Peyer's patch (tissue), 4 donors: Measurements from ENCODE around the gene GRIK3. TPM values are rescaled to one million over a fixed set of nuclear protein-coding genes. Genes with fewer than 3 reads are reported as not detected.
A peak's percentile ranks its signal among the peaks of the same experiment; 100 is the strongest.

Experiments
- DNase-seq, 3 donors: peaks; one replicate each; pipeline ENCODE4 v3.0.0-alpha.2; 2017 to 2019
- H3K27ac ChIP-seq, 4 donors: fragments of 200-600 bp; sonication (generic); one replicate each; pipeline ENCODE4 v1.5.1; 2016 to 2019
- H3K27me3 ChIP-seq, 2 donors: fragments of 200-600 bp; sonication (generic); one replicate each; pipeline ENCODE4 v1.5.1; 2019
- H3K36me3 ChIP-seq, 3 donors: fragments of 200-600 bp; sonication (generic); one replicate each; pipeline ENCODE4 v1.5.1; 2016 to 2019
- H3K4me1 ChIP-seq, 4 donors: fragments of 200-600 bp; sonication (generic); one replicate each; pipeline ENCODE4 v1.5.1; 2016 to 2019
- H3K4me3 ChIP-seq, 4 donors: fragments of 200-600 bp; sonication (generic); 1 replicate in 3 of 4; 2 replicates in 1 of 4; pipeline ENCODE4 v1.5.1; 2016 to 2019; ENCODE audit warnings: mild to moderate bottlenecking in 1 of 4
- H3K9me3 ChIP-seq, 4 donors: fragments of 200-600 bp; sonication (generic); one replicate each; pipeline ENCODE4 v1.5.1; 2016 to 2019; ENCODE audit warnings: mild to moderate bottlenecking in 1 of 4
- POLR2A ChIP-seq, 2 donors: fragments of 450-650 bp; IDR thresholded peaks; one replicate each; pipeline ENCODE4 v1.5.1; 2017; ENCODE audit warnings: antibody characterized with exemption in 2 of 2, mild to moderate bottlenecking in 2 of 2, moderate library complexity in 2 of 2
- total RNA-seq, 4 donors: library from RNA; depleted of rRNA; stranded (reverse); fragments of >200 nt; gene quantifications; one replicate each; pipeline ENCODE4 v1.1.0, GENCODE V29; 2016
- TF ChIP-seq, protein P1 (sequence below), 6 experiments: fragments of 450-650 bp in 4 of 6; fragments of 200-600 bp in 2 of 6; sonication (generic) in 1 of 6; IDR thresholded peaks; one replicate each; pipeline ENCODE4 v1.5.1; 2017 to 2019; ENCODE audit warnings: antibody characterized with exemption in 6 of 6, mild to moderate bottlenecking in 3 of 6, moderate library complexity in 1 of 6

GRIK3 gene
- total RNA-seq, 4 donors from 2014 or later: 0.18 to 0.83 (median 0.62) TPM

DNA sequence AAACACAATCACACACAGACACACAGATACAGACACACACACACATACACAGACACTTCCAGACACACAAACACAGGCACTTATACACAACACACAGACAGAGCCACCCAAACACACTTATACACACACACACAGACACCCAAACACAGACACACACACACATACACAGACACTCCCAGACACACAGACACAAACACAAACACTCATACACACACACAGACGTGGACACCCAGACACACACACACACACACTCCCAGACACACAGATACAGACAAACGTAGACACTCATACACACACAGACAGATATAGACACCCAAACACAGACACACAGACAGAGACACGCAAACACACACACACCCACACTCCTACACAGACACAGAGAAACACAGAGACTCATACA, 272.1 kb downstream of the GRIK3 start:
- H3K4me3 ChIP-seq: no peak overlapping the region
- no peak overlapping the region for H3K27ac ChIP-seq
- DNase-seq: peak in 1 of 3 donors; percentile 1
- no peaks in the 10 kb centered on the region for H3K27me3 ChIP-seq
- TF ChIP-seq, protein P1, sequence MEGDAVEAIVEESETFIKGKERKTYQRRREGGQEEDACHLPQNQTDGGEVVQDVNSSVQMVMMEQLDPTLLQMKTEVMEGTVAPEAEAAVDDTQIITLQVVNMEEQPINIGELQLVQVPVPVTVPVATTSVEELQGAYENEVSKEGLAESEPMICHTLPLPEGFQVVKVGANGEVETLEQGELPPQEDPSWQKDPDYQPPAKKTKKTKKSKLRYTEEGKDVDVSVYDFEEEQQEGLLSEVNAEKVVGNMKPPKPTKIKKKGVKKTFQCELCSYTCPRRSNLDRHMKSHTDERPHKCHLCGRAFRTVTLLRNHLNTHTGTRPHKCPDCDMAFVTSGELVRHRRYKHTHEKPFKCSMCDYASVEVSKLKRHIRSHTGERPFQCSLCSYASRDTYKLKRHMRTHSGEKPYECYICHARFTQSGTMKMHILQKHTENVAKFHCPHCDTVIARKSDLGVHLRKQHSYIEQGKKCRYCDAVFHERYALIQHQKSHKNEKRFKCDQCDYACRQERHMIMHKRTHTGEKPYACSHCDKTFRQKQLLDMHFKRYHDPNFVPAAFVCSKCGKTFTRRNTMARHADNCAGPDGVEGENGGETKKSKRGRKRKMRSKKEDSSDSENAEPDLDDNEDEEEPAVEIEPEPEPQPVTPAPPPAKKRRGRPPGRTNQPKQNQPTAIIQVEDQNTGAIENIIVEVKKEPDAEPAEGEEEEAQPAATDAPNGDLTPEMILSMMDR (IDR thresholded peaks at IDR 0.05): no peak
- TF ChIP-seq POLR2A (IDR thresholded peaks at IDR 0.05): no peak
- H3K9me3 ChIP-seq: no peaks in the 10 kb centered on the region
- no peaks in the 10 kb centered on the region for H3K4me1 ChIP-seq
- no peaks in the 10 kb centered on the region for H3K36me3 ChIP-seq

DNA sequence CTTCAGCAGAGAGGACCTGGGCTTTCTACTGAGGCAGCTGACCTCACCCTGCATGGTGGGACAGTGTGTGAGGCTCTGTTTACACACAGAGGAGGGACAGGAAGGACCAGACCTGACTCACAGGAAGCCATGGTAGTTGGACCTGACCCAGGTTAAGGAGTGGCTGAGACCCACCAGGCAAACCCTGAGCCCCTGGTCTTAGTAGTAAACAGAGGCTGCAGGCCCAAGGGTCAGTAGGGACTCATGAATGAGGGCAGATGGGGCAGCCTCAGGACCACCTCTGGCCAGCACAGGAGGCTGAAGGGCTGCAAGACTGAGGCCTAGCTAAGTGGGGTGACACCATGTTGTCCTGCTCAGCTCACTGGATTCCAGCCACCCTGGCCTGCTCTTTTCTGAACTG, 273.2 kb downstream of the GRIK3 start:
- H3K27ac ChIP-seq: no peak overlapping the region
- H3K9me3 ChIP-seq: no peaks in the 10 kb centered on the region
- H3K4me1 ChIP-seq: no peaks in the 10 kb centered on the region
- H3K36me3 ChIP-seq: no peaks in the 10 kb centered on the region
- no peak overlapping the region for H3K4me3 ChIP-seq
- no peak for TF ChIP-seq POLR2A (IDR thresholded peaks at IDR 0.05)
- TF ChIP-seq, protein P1 (IDR thresholded peaks at IDR 0.05): no peak
- peak in 1 of 3 donors; percentile 22 for DNase-seq
- no peaks in the 10 kb centered on the region for H3K27me3 ChIP-seq

DNA sequence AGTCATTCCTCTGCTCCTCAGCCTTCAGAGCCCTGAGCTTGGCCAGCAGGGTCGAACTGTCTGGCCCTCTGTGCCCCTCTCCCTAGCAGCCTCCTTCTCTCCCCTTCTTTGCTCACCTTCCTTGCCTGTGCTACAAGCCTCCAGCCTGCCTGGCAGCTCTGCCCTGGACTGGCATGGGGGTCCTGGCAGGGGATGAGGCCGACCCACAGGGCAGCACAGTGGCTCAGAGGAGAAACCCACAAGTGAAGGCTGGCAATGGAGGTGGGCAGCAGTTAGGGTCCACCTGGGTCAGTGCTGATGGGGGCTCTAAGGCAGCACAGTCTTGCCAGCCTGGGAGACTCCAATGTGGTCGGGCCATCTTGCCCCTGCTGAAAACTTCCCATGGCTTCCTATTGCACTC, 274.2 kb downstream of the GRIK3 start:
- no peaks in the 10 kb centered on the region for H3K4me1 ChIP-seq
- H3K36me3 ChIP-seq: no peaks in the 10 kb centered on the region
- TF ChIP-seq, protein P1 (IDR thresholded peaks at IDR 0.05): no peak
- TF ChIP-seq POLR2A (IDR thresholded peaks at IDR 0.05): no peak
- peak in 1 of 3 donors; percentile 26 for DNase-seq
- H3K9me3 ChIP-seq: no peaks in the 10 kb centered on the region
- no peaks in the 10 kb centered on the region for H3K27me3 ChIP-seq
- H3K4me3 ChIP-seq: no peak overlapping the region
- no peak overlapping the region for H3K27ac ChIP-seq

DNA sequence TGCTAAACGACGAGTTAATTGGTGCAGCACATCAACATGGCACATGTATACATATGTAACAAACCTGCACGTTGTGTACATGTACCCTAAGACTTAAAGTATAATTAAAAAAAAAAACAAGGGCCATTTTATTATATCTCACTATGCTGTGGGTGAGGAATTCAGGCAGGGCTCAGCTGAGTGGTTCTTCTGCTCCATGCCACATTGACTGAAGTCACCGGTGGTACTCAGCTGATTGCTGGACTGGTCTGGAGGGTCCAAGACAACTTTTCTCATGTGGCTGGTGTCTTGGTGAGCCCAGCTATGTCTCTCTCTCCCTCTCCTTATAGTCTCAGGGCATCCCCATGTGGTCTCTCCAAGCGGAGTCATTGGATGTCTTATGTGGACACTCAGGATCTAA, 275.0 kb downstream of the GRIK3 start:
- Histone ChIP-seq H3K4me3 (no peak overlapping the region), H3K27me3 (no peaks in the 10 kb centered on the region), H3K36me3 (no peaks in the 10 kb centered on the region), H3K4me1 (no peaks in the 10 kb centered on the region), H3K9me3 (no peaks in the 10 kb centered on the region), H3K27ac (no peak overlapping the region)
- peak in 1 of 3 donors; percentile 2 for DNase-seq
- no peak for TF ChIP-seq POLR2A (IDR thresholded peaks at IDR 0.05)
- TF ChIP-seq, protein P1 (IDR thresholded peaks at IDR 0.05): no peak

DNA sequence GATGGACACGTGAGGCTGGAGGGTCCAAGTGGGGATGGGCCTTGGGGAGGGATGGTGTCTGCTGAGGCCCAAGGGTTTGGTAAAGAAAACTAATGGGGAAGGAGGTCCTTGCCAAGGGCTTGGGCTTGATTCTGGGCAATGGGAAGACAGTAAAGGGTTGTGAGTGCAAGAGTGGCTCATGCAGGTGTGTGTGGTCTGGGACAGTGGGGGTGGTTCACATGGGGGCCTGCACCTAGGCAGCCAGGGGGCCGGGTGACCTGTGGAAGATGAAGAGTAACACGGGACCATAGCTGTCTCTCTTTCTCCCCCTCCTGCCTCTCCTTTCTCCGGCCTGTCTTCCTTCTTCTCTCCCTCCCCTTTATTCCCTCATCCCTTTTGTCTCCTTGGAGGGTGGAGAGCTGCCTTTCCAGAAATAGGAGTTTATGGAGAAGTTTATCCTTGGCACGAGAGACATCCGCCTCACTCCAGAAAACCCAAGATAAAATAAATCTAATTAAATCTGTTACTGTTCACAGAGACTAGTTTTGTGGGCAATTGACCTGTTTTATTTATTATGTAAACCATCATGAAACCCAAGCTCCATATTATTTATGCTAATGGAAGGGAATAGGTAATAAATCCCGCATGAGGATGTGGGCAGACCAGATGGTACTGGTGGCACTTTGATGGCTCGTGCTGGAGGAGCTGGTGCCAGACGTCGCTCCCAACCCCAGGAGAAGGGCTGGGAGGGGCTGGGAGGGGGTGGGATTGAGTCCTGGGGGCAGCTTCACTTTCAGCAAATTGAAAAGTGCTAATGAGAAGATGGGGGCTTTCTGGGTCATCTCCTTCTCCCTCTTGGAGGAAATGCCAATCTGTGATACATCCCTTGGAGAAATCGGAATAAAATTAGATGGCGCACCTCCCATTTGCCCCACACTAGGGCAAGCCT, 278.7 kb downstream of the GRIK3 start:
- no peak overlapping the region for H3K4me3 ChIP-seq
- no peaks in the 10 kb centered on the region for H3K36me3 ChIP-seq
- no peaks in the 10 kb centered on the region for H3K9me3 ChIP-seq
- H3K27ac ChIP-seq: no peak overlapping the region
- no peaks in the 10 kb centered on the region for H3K27me3 ChIP-seq
- TF ChIP-seq, protein P1 (IDR thresholded peaks at IDR 0.05): no peak
- no peak for TF ChIP-seq POLR2A (IDR thresholded peaks at IDR 0.05)
- H3K4me1 ChIP-seq: no peaks in the 10 kb centered on the region
- DNase-seq: peak in 1 of 3 donors; percentile 19
